BLaER1 treated with 17β-estradiol and CSF1 and Interleukin-3, amounts not matched to agents 10 nM and 100 nM (cell line): ENCODE results near the gene PHYH.
"Not testable (repeated sequence)": the region's sequence is repeated elsewhere in the genome, so short reads cannot be mapped to it uniquely, and the experiment has no call there.

Experiments used
- H3K27ac ChIP-seq, 11 experiments: shearing (Covaris generic); formaldehyde crosslinking; 2 replicates each; pipeline ENCODE4 v1.8.1; 2022
- H3K27me3 ChIP-seq, 11 experiments: shearing (Covaris generic); formaldehyde crosslinking; 2 replicates each; pipeline ENCODE4 v1.8.1; 2022
- H3K36me3 ChIP-seq, 11 experiments: shearing (Covaris generic); formaldehyde crosslinking; 2 replicates each; pipeline ENCODE4 v1.8.1; 2022
- H3K4me1 ChIP-seq, 10 experiments: shearing (Covaris generic); formaldehyde crosslinking; 2 replicates each; pipeline ENCODE4 v1.8.1; 2022
- H3K4me2 ChIP-seq, 11 experiments: shearing (Covaris generic); formaldehyde crosslinking; 2 replicates each; pipeline ENCODE4 v1.8.1; 2022
- H3K4me3 ChIP-seq, 10 experiments: shearing (Covaris generic); formaldehyde crosslinking; 2 replicates each; pipeline ENCODE4 v1.8.1; 2022
- H3K9ac ChIP-seq, 11 experiments: shearing (Covaris generic); formaldehyde crosslinking; 2 replicates each; pipeline ENCODE4 v1.8.1; 2022
- H3K9me3 ChIP-seq, 11 experiments: shearing (Covaris generic); formaldehyde crosslinking; replicated peaks in 1 of 11; 2 replicates each; pipeline ENCODE4 v1.8.1; 2022
- H4K20me1 ChIP-seq, 11 experiments: shearing (Covaris generic); formaldehyde crosslinking; 2 replicates each; pipeline ENCODE4 v1.8.1; 2022
- Cebpa-rat ChIP-seq, 11 experiments: shearing (Covaris generic); IDR thresholded peaks; 2 replicates each; pipeline ENCODE4 v1.8.1; 2022

PHYH gene

GRCh38 chr10:13340068-13340467 lies 40.2 kb upstream of the PHYH start:
- H4K20me1 ChIP-seq, result peaks cover 0 to 100% (median 74%) of the 10 kb centered on the region in 11 experiments; a peak in 16 of 22 replicates
- no peak overlapping the region for H3K27ac ChIP-seq
- peaks cover 0 to 32% (median 13%) of the 10 kb centered on the region in 10 experiments; a peak in 14 of 20 replicates for H3K4me1 ChIP-seq
- H3K4me3 ChIP-seq, result no peak overlapping the region
- H3K9me3 ChIP-seq, result no peaks in the 10 kb centered on the region
- H3K27me3 ChIP-seq, result no peaks in the 10 kb centered on the region
- 0 out of 22 replicates have a peak overlapping the region, but pooled peaks of 1 of the 11 experiments have one; percentile 25 for H3K4me2 ChIP-seq
- peaks cover 40 to 100% (median 89%) of the 10 kb centered on the region in 11 experiments for H3K36me3 ChIP-seq
- TF ChIP-seq Cebpa-rat (IDR thresholded peaks at IDR 0.05), result no peak
- 0 out of 22 replicates have a peak overlapping the region, but pooled peaks of 1 of the 11 experiments have one; percentile 21 for H3K9ac ChIP-seq

GRCh38 chr10:13338390-13339110 lies 38.7 kb upstream of the PHYH start:
- Histone ChIP-seq H3K4me2 (no peak overlapping the region), H3K36me3 (peaks cover 51 to 100% (median 89%) of the 10 kb centered on the region in 11 experiments), H3K9me3 (no peaks in the 10 kb centered on the region), H3K27ac (no peak overlapping the region), H3K27me3 (no peaks in the 10 kb centered on the region), H3K9ac (no peak overlapping the region), H3K4me1 (peaks cover 0 to 26% (median 8%) of the 10 kb centered on the region in 10 experiments; a peak in 9 of 20 replicates), H3K4me3 (no peak overlapping the region), H4K20me1 (peaks cover 0 to 99% (median 69%) of the 10 kb centered on the region in 11 experiments; a peak in 16 of 22 replicates)
- TF ChIP-seq Cebpa-rat (IDR thresholded peaks at IDR 0.05), result no peak

- Histone ChIP-seq H3K4me2 (no peak overlapping the region), H3K4me3 (no peak overlapping the region), H3K27ac (no peak overlapping the region), H4K20me1 (peaks cover 0 to 91% (median 69%) of the 10 kb centered on the region in 11 experiments; a peak in 16 of 22 replicates), H3K9me3 (no peaks in the 10 kb centered on the region), H3K4me1 (peaks cover 0 to 26% (median 8%) of the 10 kb centered on the region in 10 experiments; a peak in 9 of 20 replicates), H3K36me3 (peaks cover 58 to 100% (median 89%) of the 10 kb centered on the region in 11 experiments), H3K9ac (no peak overlapping the region), H3K27me3 (no peaks in the 10 kb centered on the region)
- TF ChIP-seq Cebpa-rat (IDR thresholded peaks at IDR 0.05), result no peak
Observed at GRCh38 chr10:13337827-13338196, 37.9 kb upstream of the PHYH start.

- Histone ChIP-seq H3K9me3 (0 out of 22 replicates have a peak, but pooled peaks cover 0 to 2% (median 0%) of the 10 kb centered on the region in 11 experiments), H3K4me1 (peaks cover 0 to 26% (median 8%) of the 10 kb centered on the region in 10 experiments; a peak in 9 of 20 replicates), H3K9ac (no peak overlapping the region), H4K20me1 (peaks cover 0 to 86% (median 65%) of the 10 kb centered on the region in 11 experiments; a peak in 16 of 22 replicates), H3K36me3 (peaks cover 63 to 100% (median 89%) of the 10 kb centered on the region in 11 experiments), H3K27ac (no peak overlapping the region), H3K4me3 (no peak overlapping the region), H3K4me2 (no peak overlapping the region), H3K27me3 (no peaks in the 10 kb centered on the region)
- TF ChIP-seq Cebpa-rat (IDR thresholded peaks at IDR 0.05), result no peak
Observed at GRCh38 chr10:13337128-13337826, 37.4 kb upstream of the PHYH start.

GRCh38 chr10:13335881-13336280 lies 36.0 kb upstream of the PHYH start:
- H3K4me3 ChIP-seq, result no peak overlapping the region
- no peak overlapping the region; a peak in 1 of 22 replicates for H3K9ac ChIP-seq
- H3K27ac ChIP-seq, result peak overlapping the region in 1 of 11 experiments; percentile 4; a peak in 1 of 22 replicates
- peaks cover 0 to 22% (median 7%) of the 10 kb centered on the region in 10 experiments; a peak in 9 of 20 replicates for H3K4me1 ChIP-seq
- H3K9me3 ChIP-seq, result peaks cover 0 to 15% (median 0%) of the 10 kb centered on the region in 11 experiments; a peak in 2 of 22 replicates
- H3K27me3 ChIP-seq, result no peaks in the 10 kb centered on the region
- 0 out of 22 replicates have a peak, but pooled peaks of 1 of the 11 experiments have one; percentile 15 for TF ChIP-seq Cebpa-rat (IDR thresholded peaks at IDR 0.05)
- peaks cover 0 to 85% (median 52%) of the 10 kb centered on the region in 11 experiments; a peak in 16 of 22 replicates for H4K20me1 ChIP-seq
- peaks cover 77 to 100% (median 98%) of the 10 kb centered on the region in 11 experiments for H3K36me3 ChIP-seq
- H3K4me2 ChIP-seq, result no peak overlapping the region

GRCh38 chr10:13334556-13334955 lies 34.7 kb upstream of the PHYH start:
- H3K4me1 ChIP-seq, result peaks cover 0 to 11% (median 4%) of the 10 kb centered on the region in 10 experiments; a peak in 6 of 20 replicates
- H3K4me3 ChIP-seq, result no peak overlapping the region
- H3K36me3 ChIP-seq, result peaks cover 82 to 100% (median 99%) of the 10 kb centered on the region in 11 experiments
- no peak for TF ChIP-seq Cebpa-rat (IDR thresholded peaks at IDR 0.05)
- peaks cover 0 to 15% (median 0%) of the 10 kb centered on the region in 11 experiments; a peak in 2 of 22 replicates for H3K9me3 ChIP-seq
- H3K4me2 ChIP-seq, result no peak overlapping the region
- H3K9ac ChIP-seq, result no peak overlapping the region
- no peak overlapping the region for H3K27ac ChIP-seq
- no peaks in the 10 kb centered on the region for H3K27me3 ChIP-seq
- H4K20me1 ChIP-seq, result peaks cover 0 to 81% (median 47%) of the 10 kb centered on the region in 11 experiments; a peak in 16 of 22 replicates

- Histone ChIP-seq H3K36me3 (peaks cover 93 to 100% (median 100%) of the 10 kb centered on the region in 11 experiments), H3K9ac (no peak overlapping the region), H3K4me2 (no peak overlapping the region), H3K4me3 (no peak overlapping the region), H3K27me3 (no peaks in the 10 kb centered on the region), H3K9me3 (peaks cover 0 to 15% (median 0%) of the 10 kb centered on the region in 11 experiments; a peak in 2 of 22 replicates), H3K27ac (no peak overlapping the region), H4K20me1 (peaks cover 0 to 70% (median 34%) of the 10 kb centered on the region in 11 experiments; a peak in 15 of 22 replicates), H3K4me1 (peaks cover 0 to 8% (median 2%) of the 10 kb centered on the region in 10 experiments; a peak in 4 of 20 replicates)
- no peak for TF ChIP-seq Cebpa-rat (IDR thresholded peaks at IDR 0.05)
Observed at GRCh38 chr10:13331646-13332045, 31.8 kb upstream of the PHYH start.

GRCh38 chr10:13330980-13331379 lies 31.1 kb upstream of the PHYH start:
- not testable (repeated sequence) for H3K9ac ChIP-seq, H3K27me3 ChIP-seq, H3K4me1 ChIP-seq, H3K27ac ChIP-seq, H3K4me3 ChIP-seq, H3K4me2 ChIP-seq
- Histone ChIP-seq H4K20me1 (peaks cover 0 to 64% (median 28%) of the 10 kb centered on the region in 11 experiments; a peak in 14 of 22 replicates), H3K36me3 (peaks cover 93 to 100% (median 100%) of the 10 kb centered on the region in 11 experiments), H3K9me3 (peaks cover 0 to 15% (median 0%) of the 10 kb centered on the region in 11 experiments; a peak in 2 of 22 replicates)
